HepG2 (cell line): ENCODE results near the gene SERTAD3. TPM values are rescaled to one million over a fixed set of nuclear protein-coding genes. Genes with fewer than 3 reads are reported as not detected.

Source experiments
- CCDC6 ChIP-seq: sonication (generic); formaldehyde crosslinking; IDR thresholded peaks from 2 replicates; pipeline ENCODE4 v1.8.1; 2022; ENCODE audit warnings: mild to moderate bottlenecking, missing genetic modification reagents, moderate library complexity
- CREB1 ChIP-seq, 2 experiments: fragments of 450-650 bp in 1 of 2; IDR thresholded peaks; 2 replicates each; pipeline ENCODE4 v1.6.1; 2016 to 2017; ENCODE audit warnings: control low read depth in 1 of 2, mild to moderate bottlenecking in 1 of 2, missing compliant biosample characterization in 1 of 2, missing genetic modification characterization in 1 of 2
- DR1 ChIP-seq: sonication (generic); formaldehyde crosslinking; IDR thresholded peaks from 2 replicates; pipeline ENCODE4 v1.8.0; 2021; ENCODE audit warnings: mild to moderate bottlenecking, missing genetic modification reagents, inconsistent platforms
- KAT7 ChIP-seq: IDR thresholded peaks from 2 replicates; pipeline ENCODE4 v1.6.1; 2018; ENCODE audit warnings: borderline replicate concordance, missing compliant biosample characterization
- KDM5A ChIP-seq: fragments of 200-600 bp; sonication (generic); IDR thresholded peaks from 2 replicates; pipeline ENCODE4 v1.7.0; 2018; ENCODE audit warnings: antibody characterized with exemption, mild to moderate bottlenecking, low read length, borderline replicate concordance
- MEIS2 ChIP-seq: sonication (generic); formaldehyde crosslinking; IDR thresholded peaks from 2 replicates; pipeline ENCODE4 v1.9.0; 2021; ENCODE audit warnings: mild to moderate bottlenecking, missing genetic modification reagents
- MLLT10 ChIP-seq: sonication (generic); formaldehyde crosslinking; IDR thresholded peaks from 2 replicates; pipeline ENCODE4 v1.4.0; 2020; ENCODE audit warnings: missing genetic modification reagents
- MXD3 ChIP-seq: IDR thresholded peaks from 2 replicates; pipeline ENCODE4 v1.6.1; 2016; ENCODE audit warnings: mild to moderate bottlenecking, missing biosample characterization, missing genetic modification reagents
- SIX4 ChIP-seq: sonication (generic); formaldehyde crosslinking; IDR thresholded peaks from 2 replicates; pipeline ENCODE4 v1.4.0; 2020; ENCODE audit warnings: missing genetic modification reagents
- ZFAT ChIP-seq: sonication (generic); formaldehyde crosslinking; conservative IDR thresholded peaks from 2 replicates; pipeline ENCODE4 v1.8.1; 2023; ENCODE audit warnings: missing genetic modification reagents, inconsistent platforms
- ZIK1 ChIP-seq: sonication (generic); formaldehyde crosslinking; IDR thresholded peaks from 2 replicates; pipeline ENCODE4 v1.5.0; 2020; ENCODE audit warnings: mild to moderate bottlenecking, low read depth, missing genetic modification reagents, borderline replicate concordance
- ZMAT5 ChIP-seq: sonication (generic); formaldehyde crosslinking; IDR thresholded peaks from 2 replicates; pipeline ENCODE4 v1.5.0; 2020; ENCODE audit warnings: mild to moderate bottlenecking, low read depth, missing genetic modification reagents, borderline replicate concordance
- ZNF230 ChIP-seq: sonication (generic); formaldehyde crosslinking; IDR thresholded peaks from 2 replicates; pipeline ENCODE4 v1.4.0; 2020; ENCODE audit warnings: mild to moderate bottlenecking, missing genetic modification reagents
- ZNF703 ChIP-seq: sonication (generic); formaldehyde crosslinking; IDR thresholded peaks from 2 replicates; pipeline ENCODE4 v1.5.1; 2020; ENCODE audit warnings: missing genetic modification reagents, mild to moderate bottlenecking, moderate library complexity, borderline replicate concordance
- ZNF746 ChIP-seq: sonication (generic); formaldehyde crosslinking; IDR thresholded peaks from 2 replicates; pipeline ENCODE4 v1.8.0; 2022; ENCODE audit warnings: mild to moderate bottlenecking, missing genetic modification reagents
- ZNF761 ChIP-seq: sonication (generic); formaldehyde crosslinking; conservative IDR thresholded peaks from 2 replicates; pipeline ENCODE4 v1.4.0; 2020; ENCODE audit warnings: mild to moderate bottlenecking, missing genetic modification reagents
- polyA plus RNA-seq, 8 experiments: library from polyadenylated mRNA; depleted of rRNA in 3 of 8; stranded (reverse) in 7 of 8; unstranded in 1 of 8; fragments of >200 nt; fragmentation: Illumina TruSeq in 4 of 8; extraction: Trizol in 4 of 8; gene quantifications; 2 replicates each; pipeline versions ENCODE4 v1.2.1 to v1.2.3, GENCODE V29; 2011 to 2016; ENCODE audit warnings: low read depth in 4 of 8, missing spikeins in 1 of 8, mixed read lengths in 1 of 8; ENCODE audit not compliant: insufficient read depth in 1 of 8
- total RNA-seq, 5 experiments: library from RNA; depleted of rRNA; stranded (reverse); fragments of >200 nt; fragmentation: Illumina TruSeq; extraction: Trizol; gene quantifications; 2 replicates each; pipeline ENCODE4 v1.2.3, GENCODE V29; 2016; ENCODE audit warnings: low read depth in 1 of 5
- TF ChIP-seq, protein P1 (sequence below): sonication (generic); formaldehyde crosslinking; IDR thresholded peaks from 2 replicates; pipeline ENCODE4 v1.4.0; 2020; ENCODE audit warnings: missing genetic modification reagents
- TF ChIP-seq, protein P2 (sequence below): sonication (generic); formaldehyde crosslinking; IDR thresholded peaks from 2 replicates; pipeline ENCODE4 v1.5.0; 2020; ENCODE audit warnings: mild to moderate bottlenecking, missing genetic modification reagents
- TF ChIP-seq, protein P3 (sequence below): sonication (generic); formaldehyde crosslinking; IDR thresholded peaks from 2 replicates; pipeline ENCODE4 v1.5.0; 2020; ENCODE audit warnings: missing genetic modification reagents, mild to moderate bottlenecking, borderline replicate concordance

The SERTAD3 gene
- total and polyA plus RNA-seq, 2 of the 13 experiments (the other 11 are each of a cell fraction or from before 2014, with no cell fraction given): 9.6 to 16.9 TPM

DNA sequence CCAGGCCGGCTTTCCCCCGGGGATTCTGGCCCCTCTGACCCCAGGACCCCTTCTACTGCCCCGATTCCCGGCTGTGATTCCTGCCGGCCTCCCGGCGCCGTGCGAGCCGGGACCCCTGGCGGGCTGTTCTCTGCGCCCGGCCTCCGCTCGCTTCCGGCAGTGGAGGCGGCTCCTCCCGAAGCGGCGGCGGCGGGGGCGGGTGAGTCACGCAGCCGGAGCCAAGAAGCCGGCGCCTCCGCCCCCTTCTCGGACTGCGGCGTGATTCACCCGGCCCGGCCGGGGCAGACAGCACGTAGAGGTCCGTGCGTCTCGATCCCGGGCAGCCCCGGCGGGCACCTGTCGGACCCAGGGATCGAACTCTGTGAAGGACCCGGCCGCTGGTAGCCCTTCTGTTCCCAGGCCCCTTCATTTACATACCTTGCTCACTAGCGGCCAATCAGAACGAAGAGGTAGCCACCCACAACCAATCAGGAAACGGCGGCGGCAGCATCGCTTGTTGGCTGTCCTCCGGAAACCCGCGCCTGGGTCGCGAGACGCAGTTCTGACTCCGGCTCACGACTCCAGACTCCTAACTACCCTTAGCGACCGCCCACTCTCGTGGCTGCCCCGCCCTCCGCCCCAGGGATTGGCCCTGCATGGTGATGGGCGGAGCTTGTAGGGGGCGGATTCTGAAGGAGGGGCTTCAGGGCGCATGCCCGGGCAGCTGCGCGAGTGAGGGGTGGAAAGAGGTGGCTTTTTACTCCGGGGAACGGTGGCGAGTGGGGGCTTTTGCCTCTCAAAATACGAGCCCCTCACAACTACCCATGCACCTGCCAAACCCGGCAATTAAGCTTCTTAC is 18.5 kb downstream of the SERTAD3 start, which contains the start of gene SERTAD1 (continued):
- TF ChIP-seq ZFAT (no peak), ZNF703 (no peak; the same call in 1 of the 2 replicates), ZMAT5 (CRISPR knock-in tag) (no peak), KAT7 (CRISPR knock-in tag) (no peak), CREB1 (IDR thresholded peaks at IDR 0.05) (peak; percentile 58), CREB1 (CRISPR knock-in tag; IDR thresholded peaks at IDR 0.05) (peak; percentile 69), MXD3 (CRISPR knock-in tag) (peak; percentile 33; the same call in 1 of the 2 replicates), MLLT10 (CRISPR knock-in tag) (no peak), MEIS2 (CRISPR knock-in tag) (no peak), DR1 (CRISPR knock-in tag) (peak; percentile 90), ZNF761 (CRISPR knock-in tag) (peak; percentile 73; the same call in 1 of the 2 replicates), ZNF230 (peak; percentile 65; the same call in 1 of the 2 replicates), CCDC6 (CRISPR knock-in tag) (no peak), ZIK1 (CRISPR knock-in tag) (peak; percentile 32; the same call in 1 of the 2 replicates), SIX4 (CRISPR knock-in tag) (no peak), ZNF746 (CRISPR knock-in tag) (peak; percentile 20; the same call in 1 of the 2 replicates), KDM5A (no peak; the same call in 1 of the 2 replicates)
- TF ChIP-seq, protein P1, sequence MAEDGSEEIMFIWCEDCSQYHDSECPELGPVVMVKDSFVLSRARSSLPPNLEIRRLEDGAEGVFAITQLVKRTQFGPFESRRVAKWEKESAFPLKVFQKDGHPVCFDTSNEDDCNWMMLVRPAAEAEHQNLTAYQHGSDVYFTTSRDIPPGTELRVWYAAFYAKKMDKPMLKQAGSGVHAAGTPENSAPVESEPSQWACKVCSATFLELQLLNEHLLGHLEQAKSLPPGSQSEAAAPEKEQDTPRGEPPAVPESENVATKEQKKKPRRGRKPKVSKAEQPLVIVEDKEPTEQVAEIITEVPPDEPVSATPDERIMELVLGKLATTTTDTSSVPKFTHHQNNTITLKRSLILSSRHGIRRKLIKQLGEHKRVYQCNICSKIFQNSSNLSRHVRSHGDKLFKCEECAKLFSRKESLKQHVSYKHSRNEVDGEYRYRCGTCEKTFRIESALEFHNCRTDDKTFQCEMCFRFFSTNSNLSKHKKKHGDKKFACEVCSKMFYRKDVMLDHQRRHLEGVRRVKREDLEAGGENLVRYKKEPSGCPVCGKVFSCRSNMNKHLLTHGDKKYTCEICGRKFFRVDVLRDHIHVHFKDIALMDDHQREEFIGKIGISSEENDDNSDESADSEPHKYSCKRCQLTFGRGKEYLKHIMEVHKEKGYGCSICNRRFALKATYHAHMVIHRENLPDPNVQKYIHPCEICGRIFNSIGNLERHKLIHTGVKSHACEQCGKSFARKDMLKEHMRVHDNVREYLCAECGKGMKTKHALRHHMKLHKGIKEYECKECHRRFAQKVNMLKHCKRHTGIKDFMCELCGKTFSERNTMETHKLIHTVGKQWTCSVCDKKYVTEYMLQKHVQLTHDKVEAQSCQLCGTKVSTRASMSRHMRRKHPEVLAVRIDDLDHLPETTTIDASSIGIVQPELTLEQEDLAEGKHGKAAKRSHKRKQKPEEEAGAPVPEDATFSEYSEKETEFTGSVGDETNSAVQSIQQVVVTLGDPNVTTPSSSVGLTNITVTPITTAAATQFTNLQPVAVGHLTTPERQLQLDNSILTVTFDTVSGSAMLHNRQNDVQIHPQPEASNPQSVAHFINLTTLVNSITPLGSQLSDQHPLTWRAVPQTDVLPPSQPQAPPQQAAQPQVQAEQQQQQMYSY (CRISPR knock-in tag): no peak
- TF ChIP-seq, protein P2, sequence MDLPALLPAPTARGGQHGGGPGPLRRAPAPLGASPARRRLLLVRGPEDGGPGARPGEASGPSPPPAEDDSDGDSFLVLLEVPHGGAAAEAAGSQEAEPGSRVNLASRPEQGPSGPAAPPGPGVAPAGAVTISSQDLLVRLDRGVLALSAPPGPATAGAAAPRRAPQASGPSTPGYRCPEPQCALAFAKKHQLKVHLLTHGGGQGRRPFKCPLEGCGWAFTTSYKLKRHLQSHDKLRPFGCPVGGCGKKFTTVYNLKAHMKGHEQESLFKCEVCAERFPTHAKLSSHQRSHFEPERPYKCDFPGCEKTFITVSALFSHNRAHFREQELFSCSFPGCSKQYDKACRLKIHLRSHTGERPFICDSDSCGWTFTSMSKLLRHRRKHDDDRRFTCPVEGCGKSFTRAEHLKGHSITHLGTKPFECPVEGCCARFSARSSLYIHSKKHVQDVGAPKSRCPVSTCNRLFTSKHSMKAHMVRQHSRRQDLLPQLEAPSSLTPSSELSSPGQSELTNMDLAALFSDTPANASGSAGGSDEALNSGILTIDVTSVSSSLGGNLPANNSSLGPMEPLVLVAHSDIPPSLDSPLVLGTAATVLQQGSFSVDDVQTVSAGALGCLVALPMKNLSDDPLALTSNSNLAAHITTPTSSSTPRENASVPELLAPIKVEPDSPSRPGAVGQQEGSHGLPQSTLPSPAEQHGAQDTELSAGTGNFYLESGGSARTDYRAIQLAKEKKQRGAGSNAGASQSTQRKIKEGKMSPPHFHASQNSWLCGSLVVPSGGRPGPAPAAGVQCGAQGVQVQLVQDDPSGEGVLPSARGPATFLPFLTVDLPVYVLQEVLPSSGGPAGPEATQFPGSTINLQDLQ (CRISPR knock-in tag): no peak
- TF ChIP-seq, protein P3, sequence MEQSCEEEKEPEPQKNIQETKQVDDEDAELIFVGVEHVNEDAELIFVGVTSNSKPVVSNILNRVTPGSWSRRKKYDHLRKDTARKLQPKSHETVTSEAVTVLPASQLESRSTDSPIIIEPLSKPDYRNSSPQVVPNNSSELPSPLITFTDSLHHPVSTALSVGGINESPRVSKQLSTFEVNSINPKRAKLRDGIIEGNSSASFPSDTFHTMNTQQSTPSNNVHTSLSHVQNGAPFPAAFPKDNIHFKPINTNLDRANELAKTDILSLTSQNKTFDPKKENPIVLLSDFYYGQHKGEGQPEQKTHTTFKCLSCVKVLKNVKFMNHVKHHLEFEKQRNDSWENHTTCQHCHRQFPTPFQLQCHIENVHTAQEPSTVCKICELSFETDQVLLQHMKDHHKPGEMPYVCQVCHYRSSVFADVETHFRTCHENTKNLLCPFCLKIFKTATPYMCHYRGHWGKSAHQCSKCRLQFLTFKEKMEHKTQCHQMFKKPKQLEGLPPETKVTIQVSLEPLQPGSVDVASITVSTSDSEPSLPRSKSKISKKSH (CRISPR knock-in tag): no peak
